Measurements from ENCODE around the gene AGAP1.

DNA sequence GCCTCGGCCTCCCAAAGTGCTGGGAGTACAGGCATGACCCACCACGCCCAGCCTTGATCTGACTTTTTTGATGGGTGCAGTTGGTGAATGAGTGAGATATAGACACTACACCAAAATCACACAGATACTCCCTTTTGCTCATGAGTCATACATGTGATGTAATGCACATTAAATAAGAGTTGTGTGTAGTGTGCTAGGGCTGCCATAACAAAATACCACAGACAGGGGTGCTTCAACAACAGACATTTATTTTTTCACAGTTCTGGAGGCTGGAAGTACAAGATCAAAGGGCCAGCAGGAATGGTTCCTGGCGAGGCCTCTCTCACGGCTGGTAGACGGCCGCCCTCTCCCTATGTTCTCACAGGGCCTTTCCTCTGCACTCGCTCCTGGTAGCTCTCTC, 627.7 kb downstream of the AGAP1 start:
- TF ChIP-seq, protein P1, sequence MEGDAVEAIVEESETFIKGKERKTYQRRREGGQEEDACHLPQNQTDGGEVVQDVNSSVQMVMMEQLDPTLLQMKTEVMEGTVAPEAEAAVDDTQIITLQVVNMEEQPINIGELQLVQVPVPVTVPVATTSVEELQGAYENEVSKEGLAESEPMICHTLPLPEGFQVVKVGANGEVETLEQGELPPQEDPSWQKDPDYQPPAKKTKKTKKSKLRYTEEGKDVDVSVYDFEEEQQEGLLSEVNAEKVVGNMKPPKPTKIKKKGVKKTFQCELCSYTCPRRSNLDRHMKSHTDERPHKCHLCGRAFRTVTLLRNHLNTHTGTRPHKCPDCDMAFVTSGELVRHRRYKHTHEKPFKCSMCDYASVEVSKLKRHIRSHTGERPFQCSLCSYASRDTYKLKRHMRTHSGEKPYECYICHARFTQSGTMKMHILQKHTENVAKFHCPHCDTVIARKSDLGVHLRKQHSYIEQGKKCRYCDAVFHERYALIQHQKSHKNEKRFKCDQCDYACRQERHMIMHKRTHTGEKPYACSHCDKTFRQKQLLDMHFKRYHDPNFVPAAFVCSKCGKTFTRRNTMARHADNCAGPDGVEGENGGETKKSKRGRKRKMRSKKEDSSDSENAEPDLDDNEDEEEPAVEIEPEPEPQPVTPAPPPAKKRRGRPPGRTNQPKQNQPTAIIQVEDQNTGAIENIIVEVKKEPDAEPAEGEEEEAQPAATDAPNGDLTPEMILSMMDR (IDR thresholded peaks at IDR 0.05): no peak
- TF ChIP-seq POLR2A (IDR thresholded peaks at IDR 0.05) (no peak), POLR2AphosphoS5 (IDR thresholded peaks at IDR 0.05; ENCODE audit: insufficient read depth in 1 of 2, low read depth in 1 of 2) (no peak)

Data from vagina (tissue), 2 donors.